GM15510 (cell line): ENCODE data around the gene POTEC.
"Not testable (repeated sequence)": the region's sequence is repeated elsewhere in the genome, so short reads cannot be mapped to it uniquely, and the experiment has no call there.

ENCODE experiments used
- POLR2A ChIP-seq: IDR thresholded peaks from 3 replicates; pipeline ENCODE4 v1.6.1; 2011; ENCODE audit warnings: borderline replicate concordance; ENCODE audit not compliant: insufficient read length; ENCODE audit errors: extremely low read depth

POTEC gene

GRCh38 chr18:14543446-14543964, at the start of gene POTEC:
TSS of gene POTEC (minus strand) at chr18:14543600. CDS start at chr18:14543146, 454 bp downstream.
- TF ChIP-seq POLR2A, result not testable (repeated sequence)

- no peak for TF ChIP-seq POLR2A
Observed at GRCh38 chr18:14577971-14578370, 34.6 kb upstream of the POTEC start.
